ENCODE measurements around the gene ADCY2. TPM values are rescaled to one million over a fixed set of nuclear protein-coding genes. Genes with fewer than 3 reads are reported as not detected.

The ADCY2 gene
- total and polyA plus RNA-seq, 2 experiments from 2014 or later, result 23.8 to 74.9 TPM

- Histone ChIP-seq H3F3A (replicated peaks; ENCODE audit: low read depth) (no peaks in the 10 kb centered on the region), H3K9me2 (ENCODE audit: insufficient read depth) (no peaks in the 10 kb centered on the region), H4K20me1 (replicated peaks; ENCODE audit: insufficient read depth) (peaks cover 38% of the 10 kb centered on the region), H2AFZ (no peak overlapping the region), H3K79me2 (replicated peaks; ENCODE audit: insufficient read depth) (peaks cover 100% of the 10 kb centered on the region), H3K27ac (ENCODE audit: low read depth) (no peak overlapping the region), H3K4me2 (no peak overlapping the region), H3K4me1 (ENCODE audit: insufficient read depth) (peaks cover 59% of the 10 kb centered on the region), H3K36me3 (ENCODE audit: insufficient read depth) (peaks cover 3% of the 10 kb centered on the region), H3K27me3 (ENCODE audit: insufficient read depth) (no peaks in the 10 kb centered on the region), H3K4me3 (no peak overlapping the region)
- H3K4me1 Mint-ChIP-seq, result peaks cover 46% of the 10 kb centered on the region
- TF ChIP-seq ZNF331 (CRISPR knock-in tag; IDR thresholded peaks at IDR 0.05; ENCODE audit: low read depth) (no peak), REST (IDR thresholded peaks at IDR 0.05; ENCODE audit: unreplicated experiment) (no peak), ETS1 (IDR thresholded peaks at IDR 0.05) (no peak), CREB1 (CRISPR knock-in tag; IDR thresholded peaks at IDR 0.05; ENCODE audit: low read depth) (no peak), EZH2 (IDR thresholded peaks at IDR 0.05; ENCODE audit: low read depth, unreplicated experiment) (no peak), EZH2phosphoT487 (IDR thresholded peaks at IDR 0.05; ENCODE audit: unreplicated experiment) (no peak), JUNB (IDR thresholded peaks at IDR 0.05; ENCODE audit: unreplicated experiment) (no peak), POLR2AphosphoS5 (IDR thresholded peaks at IDR 0.05; ENCODE audit: low read depth) (no peak), ZNF114 (CRISPR knock-in tag; IDR thresholded peaks at IDR 0.05) (no peak), ZNF462 (CRISPR knock-in tag; IDR thresholded peaks at IDR 0.05) (no peak), CTCF (conservative IDR thresholded peaks at IDR 0.05; ENCODE audit: low read depth in 2 of 2) (no peak), STAT1 (IDR thresholded peaks at IDR 0.05; ENCODE audit: unreplicated experiment) (no peak), NANOG (IDR thresholded peaks at IDR 0.05; ENCODE audit: borderline replicate concordance) (no peak)
- H3K4me3 Mint-ChIP-seq, result no peak overlapping the region
- no peaks in the 10 kb centered on the region for H3K27me3 Mint-ChIP-seq (ENCODE audit: insufficient read depth, low read depth, poor library complexity)
- no peak for ATAC-seq
- H3K27ac Mint-ChIP-seq, result no peak overlapping the region
- peaks cover 44% of the 10 kb centered on the region for H3K36me3 Mint-ChIP-seq (ENCODE audit: low read depth)
- DNase-seq (ENCODE audit: low spot score), result no peak
- no peaks in the 10 kb centered on the region; the same call in 2 of the 3 replicates for H3K9me3 Mint-ChIP-seq
Observed at GRCh38 chr5:7405277-7405676, 9.3 kb downstream of the ADCY2 start.

Measured in GM23338 (cell line).